SK-N-SH (cell line): ENCODE results near the gene AKR1D1.

Experiments
- CHD2 ChIP-seq: fragments of 150-350 bp; IDR thresholded peaks from 2 replicates; pipeline ENCODE4 v1.6.1; 2018; ENCODE audit warnings: low read length; ENCODE audit not compliant: partially characterized antibody
- EZH2phosphoT487 ChIP-seq: fragments of 200-600 bp; sonication (generic); IDR thresholded peaks from 2 replicates; pipeline ENCODE4 v1.6.1; 2017; ENCODE audit warnings: low read depth, mixed run types, mild to moderate bottlenecking, antibody characterized with exemption, moderate library complexity, borderline replicate concordance
- NRF1 ChIP-seq: IDR thresholded peaks from 2 replicates; pipeline ENCODE4 v1.6.1; 2012; ENCODE audit warnings: low read depth, mild to moderate bottlenecking, low read length
- POLR2AphosphoS5 ChIP-seq: IDR thresholded peaks from 2 replicates; pipeline ENCODE4 v1.6.1; 2012; ENCODE audit warnings: low read depth, low read length
- RAD21 ChIP-seq: IDR thresholded peaks from 2 replicates; pipeline ENCODE4 v1.6.1; 2012; ENCODE audit warnings: mild to moderate bottlenecking, low read length
- REST ChIP-seq: IDR thresholded peaks from 2 replicates; pipeline ENCODE4 v1.6.1; 2012; ENCODE audit warnings: mild to moderate bottlenecking, low read depth, low read length, moderate library complexity
- RXRA ChIP-seq: IDR thresholded peaks from 2 replicates; pipeline ENCODE4 v1.4.0; 2012; ENCODE audit warnings: low read depth, mild to moderate bottlenecking, borderline replicate concordance
- USF2 ChIP-seq: fragments of 150-350 bp; IDR thresholded peaks from 2 replicates; pipeline ENCODE4 v1.6.1; 2017; ENCODE audit warnings: antibody characterized with exemption, low read length, low read depth, borderline replicate concordance
- TF ChIP-seq, protein P1 (sequence below): fragments of 200-600 bp; sonication (generic); IDR thresholded peaks from 2 replicates; pipeline ENCODE4 v1.6.1; 2017; ENCODE audit warnings: antibody characterized with exemption, mild to moderate bottlenecking, moderate library complexity

DNA sequence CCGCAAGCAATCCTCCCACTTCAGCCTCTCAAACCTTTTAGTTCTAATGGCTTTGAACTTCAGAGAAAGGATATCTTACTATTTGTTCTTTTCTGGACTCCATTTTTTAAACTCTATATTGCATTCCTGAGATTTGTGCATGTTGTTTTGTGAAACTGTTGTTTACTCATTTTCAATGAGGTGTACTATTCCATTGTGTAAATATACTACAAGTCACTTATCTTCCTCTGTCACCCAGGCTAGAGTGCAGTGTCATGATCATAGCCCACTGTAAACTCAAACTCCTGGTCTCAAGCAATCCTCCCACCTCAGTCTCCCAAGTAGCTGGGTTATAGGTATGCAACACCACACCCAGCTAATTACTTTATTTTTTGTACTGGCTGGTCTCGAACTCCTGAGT lies 31.4 kb upstream of the AKR1D1 start:
- TF ChIP-seq EZH2phosphoT487, result no peak
- TF ChIP-seq, protein P1, sequence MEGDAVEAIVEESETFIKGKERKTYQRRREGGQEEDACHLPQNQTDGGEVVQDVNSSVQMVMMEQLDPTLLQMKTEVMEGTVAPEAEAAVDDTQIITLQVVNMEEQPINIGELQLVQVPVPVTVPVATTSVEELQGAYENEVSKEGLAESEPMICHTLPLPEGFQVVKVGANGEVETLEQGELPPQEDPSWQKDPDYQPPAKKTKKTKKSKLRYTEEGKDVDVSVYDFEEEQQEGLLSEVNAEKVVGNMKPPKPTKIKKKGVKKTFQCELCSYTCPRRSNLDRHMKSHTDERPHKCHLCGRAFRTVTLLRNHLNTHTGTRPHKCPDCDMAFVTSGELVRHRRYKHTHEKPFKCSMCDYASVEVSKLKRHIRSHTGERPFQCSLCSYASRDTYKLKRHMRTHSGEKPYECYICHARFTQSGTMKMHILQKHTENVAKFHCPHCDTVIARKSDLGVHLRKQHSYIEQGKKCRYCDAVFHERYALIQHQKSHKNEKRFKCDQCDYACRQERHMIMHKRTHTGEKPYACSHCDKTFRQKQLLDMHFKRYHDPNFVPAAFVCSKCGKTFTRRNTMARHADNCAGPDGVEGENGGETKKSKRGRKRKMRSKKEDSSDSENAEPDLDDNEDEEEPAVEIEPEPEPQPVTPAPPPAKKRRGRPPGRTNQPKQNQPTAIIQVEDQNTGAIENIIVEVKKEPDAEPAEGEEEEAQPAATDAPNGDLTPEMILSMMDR, result no peak
- TF ChIP-seq RXRA, result no peak
- TF ChIP-seq CHD2, result no peak
- TF ChIP-seq REST, result no peak
- no peak for TF ChIP-seq NRF1
- TF ChIP-seq POLR2AphosphoS5, result no peak
- TF ChIP-seq USF2, result no peak
- no peak for TF ChIP-seq RAD21
